HS-27A (cell line): ENCODE data around the gene CILP2.

Experiments
- DNase-seq: peaks from one replicate; pipeline ENCODE4 v3.0.0-alpha.2; 2012; ENCODE audit warnings: low read depth, missing footprints

The CILP2 gene

DNA sequence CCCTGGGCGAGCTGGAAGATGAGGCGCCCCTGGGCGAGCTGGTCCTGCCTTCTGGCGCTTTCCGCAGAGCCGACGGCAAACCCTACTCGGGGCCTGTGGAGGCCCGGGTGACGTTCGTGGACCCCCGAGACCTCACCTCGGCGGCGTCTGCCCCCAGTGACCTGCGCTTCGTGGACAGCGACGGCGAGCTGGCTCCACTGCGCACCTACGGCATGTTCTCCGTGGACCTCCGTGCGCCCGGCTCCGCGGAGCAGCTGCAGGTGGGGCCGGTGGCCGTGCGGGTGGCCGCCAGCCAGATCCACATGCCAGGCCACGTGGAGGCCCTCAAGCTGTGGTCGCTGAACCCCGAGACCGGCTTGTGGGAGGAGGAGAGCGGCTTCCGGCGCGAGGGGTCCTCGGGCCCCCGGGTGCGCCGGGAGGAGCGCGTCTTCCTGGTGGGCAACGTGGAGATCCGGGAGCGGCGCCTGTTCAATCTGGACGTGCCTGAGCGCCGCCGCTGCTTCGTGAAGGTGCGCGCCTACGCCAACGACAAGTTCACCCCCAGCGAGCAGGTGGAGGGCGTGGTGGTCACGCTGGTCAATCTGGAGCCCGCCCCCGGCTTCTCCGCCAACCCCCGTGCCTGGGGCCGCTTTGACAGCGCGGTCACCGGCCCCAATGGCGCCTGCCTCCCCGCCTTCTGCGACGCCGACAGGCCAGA, 6.3 kb downstream of the CILP2 start:
- no peak for DNase-seq

- DNase-seq = no peak
Measured at GRCh38 chr19:19544954-19545591, 7.0 kb downstream of the CILP2 start.

DNA sequence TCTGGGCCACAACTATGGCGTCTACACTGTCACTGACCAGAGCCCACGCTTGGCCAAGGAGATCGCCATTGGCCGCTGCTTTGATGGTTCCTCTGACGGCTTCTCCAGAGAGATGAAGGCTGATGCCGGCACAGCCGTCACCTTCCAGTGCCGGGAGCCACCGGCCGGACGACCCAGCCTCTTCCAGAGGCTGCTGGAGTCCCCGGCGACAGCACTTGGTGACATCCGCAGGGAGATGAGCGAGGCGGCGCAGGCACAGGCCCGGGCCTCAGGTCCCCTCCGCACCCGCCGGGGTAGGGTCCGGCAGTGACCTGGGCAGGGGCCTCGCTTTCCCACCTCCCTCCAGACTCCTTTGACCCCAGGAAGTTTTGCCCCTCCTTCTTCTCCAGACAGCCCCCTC, 7.6 kb downstream of the CILP2 start:
- DNase-seq = no peak

DNA sequence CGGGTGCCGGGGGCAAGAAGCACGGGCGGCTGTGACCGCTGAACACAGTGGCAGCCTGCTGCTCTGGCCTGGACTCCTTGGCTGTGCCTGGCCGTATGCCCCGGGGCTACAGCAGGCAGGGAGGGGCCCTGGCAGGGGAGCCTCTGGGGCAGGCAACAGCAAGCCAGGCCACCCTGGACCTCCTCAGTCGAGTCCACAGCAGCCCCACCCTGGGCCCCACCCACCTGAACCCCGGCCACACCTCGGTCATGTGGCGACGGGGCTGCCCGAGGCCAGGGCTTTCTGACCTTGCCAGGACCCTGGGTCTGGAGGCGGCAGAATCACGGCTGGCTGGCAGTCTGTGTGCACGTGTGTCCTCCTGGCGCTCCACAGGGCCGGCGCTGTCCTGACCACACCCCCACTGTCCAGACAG, 8.7 kb downstream of the CILP2 start:
- DNase-seq = no peak

- DNase-seq = no peak
Measured at GRCh38 chr19:19547674-19548336, 9.7 kb downstream of the CILP2 start.

- DNase-seq = no peak
Measured at GRCh38 chr19:19548915-19549759, 11.1 kb downstream of the CILP2 start.

DNA sequence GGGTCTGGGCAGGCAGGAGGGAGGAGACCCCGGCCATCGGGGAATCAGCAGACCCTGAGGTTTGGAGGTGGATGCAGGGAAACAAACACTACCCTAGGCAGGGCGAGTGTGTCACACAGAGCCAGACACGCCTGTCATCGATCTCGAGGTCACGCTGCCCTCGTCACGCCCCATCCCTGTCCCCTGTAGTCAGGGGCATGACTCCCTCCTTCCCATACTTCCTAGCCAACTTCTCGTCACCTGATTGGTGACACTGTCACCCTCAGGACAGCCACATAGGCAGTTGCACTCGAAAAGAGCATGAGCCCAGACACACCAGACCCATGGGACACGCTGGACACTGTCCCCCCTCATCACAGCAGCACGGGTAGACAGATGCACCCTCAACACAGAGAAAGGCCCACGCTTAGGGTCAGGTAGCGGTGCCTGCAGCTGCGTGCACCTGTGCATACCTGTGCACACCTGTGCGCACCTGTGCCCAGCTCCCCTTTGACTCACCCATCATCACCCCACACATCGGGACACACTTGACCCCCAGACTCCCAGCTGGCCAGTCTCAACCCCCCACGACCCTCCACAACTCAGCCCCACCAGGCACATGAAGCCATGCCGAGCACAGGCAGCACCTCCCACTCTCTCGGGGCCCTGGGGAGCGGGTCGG, 11.9 kb downstream of the CILP2 start:
- no peak for DNase-seq

- no peak for DNase-seq
Measured at GRCh38 chr19:19550485-19550929, 12.4 kb downstream of the CILP2 start.

DNA sequence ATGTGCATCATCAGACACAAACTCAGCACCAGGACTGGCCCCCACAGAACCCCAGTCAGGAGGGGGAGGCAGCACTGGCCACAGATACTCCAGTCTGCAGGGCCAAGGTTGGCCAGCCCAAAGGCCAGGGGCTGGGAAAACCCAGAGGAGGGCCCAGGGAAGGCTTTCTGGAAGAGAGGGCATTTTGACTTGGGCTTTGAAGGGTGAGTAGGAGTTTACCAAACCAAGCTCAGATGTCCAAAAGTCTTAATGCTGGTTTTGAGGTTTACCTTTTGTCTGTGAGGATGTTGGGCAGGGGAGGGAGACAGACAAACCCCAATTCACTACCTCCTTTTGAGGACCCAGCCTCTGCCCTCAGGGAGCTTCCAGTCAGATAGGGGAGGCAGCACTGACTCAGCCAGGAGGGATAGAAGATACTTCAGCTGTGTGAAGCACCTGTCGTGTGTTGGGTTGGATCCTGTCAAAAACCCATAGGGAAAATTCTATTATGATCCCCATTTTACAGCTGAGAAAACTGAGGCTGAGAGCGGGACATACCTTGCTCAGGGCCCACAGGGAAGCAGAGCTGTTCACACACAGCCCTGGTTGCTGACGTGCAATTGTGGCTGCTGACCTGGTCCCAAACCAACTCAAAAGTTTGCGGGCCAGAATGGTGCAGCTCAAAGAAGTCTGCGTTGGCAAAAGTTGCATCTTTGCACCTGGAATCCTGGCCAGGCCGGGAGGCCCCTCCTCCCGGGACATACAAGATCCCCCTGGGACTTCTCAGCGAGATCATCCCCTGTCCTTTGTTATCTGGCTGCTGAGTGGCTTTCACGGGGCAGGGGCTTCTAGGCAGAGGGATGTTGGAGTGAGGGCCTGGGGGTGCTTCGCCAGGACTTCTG, 13.1 kb downstream of the CILP2 start:
- DNase-seq = no peak

DNA sequence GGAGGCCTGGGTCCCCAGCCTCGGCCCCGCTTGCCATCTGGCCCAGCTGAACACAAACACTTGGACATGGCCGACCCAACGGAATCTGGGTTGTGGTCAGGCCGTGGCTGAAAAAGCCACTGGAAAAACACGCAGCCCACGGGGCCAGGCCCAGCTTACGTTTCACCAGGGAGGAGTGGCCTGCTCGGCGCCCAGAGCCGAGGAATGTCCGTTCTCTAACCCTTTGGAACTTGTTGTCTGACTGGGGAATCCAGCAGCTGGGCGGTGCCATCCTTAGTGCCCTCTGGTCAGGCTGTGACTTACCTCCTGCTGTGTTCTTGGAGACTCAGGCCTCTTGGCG, 13.8 kb downstream of the CILP2 start:
- DNase-seq = no peak

DNA sequence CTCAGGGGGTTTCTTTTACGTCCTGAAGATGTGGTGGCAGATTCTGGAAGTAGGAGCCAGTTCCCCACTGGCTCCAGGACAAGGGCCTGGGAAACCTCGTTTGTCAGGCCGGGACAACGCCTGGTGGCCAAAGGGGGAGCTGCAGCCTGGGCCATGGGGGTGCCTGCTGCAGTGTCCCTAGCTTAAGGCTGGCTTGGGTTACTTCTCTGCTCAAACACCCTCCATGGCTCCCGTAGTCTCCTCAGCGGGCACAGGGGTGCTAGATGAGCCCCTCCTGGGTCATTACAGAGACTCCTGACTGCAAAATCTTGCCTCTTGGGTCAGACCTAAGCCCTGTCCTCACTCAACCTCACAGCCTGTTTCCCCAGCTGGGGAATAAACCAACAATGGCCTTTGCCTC, 14.7 kb downstream of the CILP2 start:
- no peak for DNase-seq

DNA sequence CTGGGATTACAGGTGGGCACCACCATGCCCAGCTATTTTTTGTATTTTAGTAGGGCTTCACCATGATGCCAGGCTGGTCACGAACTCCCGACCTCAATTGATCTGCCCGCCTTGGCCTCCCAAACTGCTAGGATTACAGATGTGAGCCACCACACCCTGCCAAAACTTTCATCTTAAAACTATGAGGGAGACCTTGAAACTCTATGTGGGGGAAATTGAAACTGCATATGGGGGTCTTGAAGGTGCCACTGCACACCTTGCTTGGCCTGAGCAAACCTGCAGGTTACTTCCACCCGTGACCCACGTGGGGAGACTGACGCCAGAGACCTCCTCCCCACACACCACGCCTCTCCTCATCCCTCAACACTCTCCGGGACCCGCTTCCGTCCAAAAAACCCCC, 15.6 kb downstream of the CILP2 start:
- no peak for DNase-seq

GRCh38 chr19:19554074-19555023, 16.3 kb downstream of the CILP2 start:
- no peak for DNase-seq

DNA sequence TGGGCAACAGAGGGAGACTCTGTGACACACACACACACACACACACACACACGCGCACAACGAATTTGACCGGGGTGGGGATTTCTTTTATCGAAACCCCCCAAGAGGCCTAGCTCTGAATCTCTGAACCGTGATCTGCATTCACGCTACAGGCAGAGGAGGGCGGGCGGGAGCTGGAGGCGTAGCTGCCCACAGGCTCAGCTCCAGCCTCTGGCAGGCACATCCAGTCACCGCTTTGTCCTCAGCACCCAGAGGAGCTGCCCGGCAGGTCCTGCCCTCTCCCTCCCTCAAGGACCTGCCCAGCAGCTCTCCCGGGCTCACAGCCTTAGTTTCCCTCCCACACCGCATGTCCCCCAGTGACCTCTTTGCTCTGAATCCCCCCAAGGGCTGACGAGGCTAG, 20.0 kb downstream of the CILP2 start:
- no peak for DNase-seq

DNA sequence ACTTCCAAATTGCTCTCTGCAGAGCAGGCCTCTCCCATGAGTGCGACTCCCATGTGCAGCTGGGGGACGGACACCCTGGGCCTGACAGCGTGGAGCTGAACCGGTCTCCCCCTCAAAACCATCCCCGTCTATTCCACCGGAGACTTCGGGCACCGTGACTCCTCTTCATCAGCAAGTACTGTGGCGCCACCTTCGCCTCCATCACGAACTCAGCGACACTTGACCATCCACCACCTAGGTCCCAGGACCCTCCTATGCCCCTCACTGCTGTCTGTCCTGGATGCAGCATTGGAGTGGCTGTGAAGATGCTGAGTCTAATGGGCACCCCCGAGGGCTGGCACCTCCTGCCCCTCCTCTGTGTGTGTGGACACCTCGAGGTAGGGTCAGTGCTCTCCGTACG, 20.6 kb downstream of the CILP2 start:
- DNase-seq = no peak

- no peak for DNase-seq
Measured at GRCh38 chr19:19559931-19560330, 21.9 kb downstream of the CILP2 start.

DNA sequence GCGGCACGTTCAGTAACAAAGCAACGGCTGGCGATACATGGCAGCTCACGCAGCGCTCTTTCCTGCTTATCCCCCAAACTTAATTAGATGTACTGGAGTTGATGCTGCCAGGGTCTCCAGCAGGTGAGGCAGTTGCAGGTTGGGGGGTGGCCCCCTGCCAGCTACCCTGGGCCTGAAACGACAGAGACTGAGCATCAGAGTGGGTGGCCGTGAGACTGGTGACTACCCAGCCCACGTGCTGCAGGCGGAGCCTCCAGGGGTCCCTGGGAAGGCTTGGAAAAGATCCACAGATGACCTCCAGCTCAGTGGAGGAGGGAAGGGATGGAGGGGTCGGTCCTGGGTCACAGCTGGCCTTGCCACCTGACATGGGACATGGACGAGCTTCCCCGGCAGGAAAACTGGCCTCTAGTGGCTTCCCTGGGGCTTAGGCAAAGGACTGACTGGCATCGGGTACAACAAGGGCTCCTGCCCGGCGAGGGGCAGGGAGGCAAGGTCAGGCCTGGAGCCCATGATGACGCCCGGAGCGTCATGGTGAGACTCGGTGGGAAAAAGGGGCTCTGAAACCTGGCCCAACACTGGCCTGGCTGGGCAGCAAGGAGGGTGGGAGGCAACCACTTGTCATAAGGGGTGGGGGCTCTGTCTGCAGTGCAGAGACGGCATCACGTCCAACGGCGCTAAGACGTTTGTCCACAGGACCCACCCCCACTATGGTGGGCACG, 24.0 kb downstream of the CILP2 start:
- DNase-seq = no peak

- DNase-seq = no peak
Measured at GRCh38 chr19:19562665-19563347, 24.7 kb downstream of the CILP2 start.
